ENCODE measurements around the gene DIDO1.

Gene DIDO1

DNA sequence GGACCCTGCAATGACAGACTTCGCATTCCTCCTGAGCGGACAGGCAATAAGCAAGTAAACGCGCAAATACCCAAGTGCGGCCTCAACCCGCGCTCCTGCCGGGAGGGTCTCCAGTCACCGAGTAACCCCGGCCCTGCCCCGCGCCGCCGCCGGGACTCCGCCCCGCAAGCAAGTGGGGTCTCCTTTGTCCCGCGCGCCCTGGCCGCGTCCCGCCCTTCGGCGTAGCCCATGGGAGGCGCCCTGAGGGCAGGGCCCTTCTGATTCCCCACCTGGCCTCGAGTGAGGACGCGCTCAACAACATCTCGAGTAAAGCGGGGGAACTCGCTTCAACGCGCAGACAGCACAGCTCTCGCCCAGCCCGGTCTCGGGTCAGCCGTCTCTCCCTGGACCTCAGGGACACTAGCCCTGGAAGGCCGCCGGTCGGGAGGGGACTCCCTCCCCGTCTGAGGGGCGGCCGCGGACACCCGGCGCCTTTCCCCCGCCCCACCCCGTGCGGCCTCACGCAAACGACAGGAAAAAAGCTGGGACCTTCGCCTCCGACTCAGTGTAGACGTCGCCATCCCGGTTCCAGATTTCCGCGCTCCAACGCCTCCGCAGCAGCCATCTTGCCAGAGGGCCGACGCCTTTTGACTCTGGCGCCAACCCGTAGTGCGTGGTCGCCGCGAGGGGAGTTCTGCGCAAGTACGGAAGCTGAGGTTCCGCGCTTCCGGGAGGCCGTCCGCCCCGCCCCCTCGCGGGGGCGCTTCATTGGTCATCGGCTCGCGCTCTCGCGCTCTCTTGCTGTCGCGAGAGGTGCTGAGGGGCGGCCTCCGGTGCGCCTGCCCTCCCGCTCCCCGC lies 11.2 kb upstream of the DIDO1 start:
- H4K20me1 ChIP-seq (ENCODE audit: insufficient read depth, low read length) = peaks cover 40% of the 10 kb centered on the region
- H3K27ac ChIP-seq (ENCODE audit: low read length) = peak overlapping the region; percentile 66
- TF ChIP-seq, protein P1, sequence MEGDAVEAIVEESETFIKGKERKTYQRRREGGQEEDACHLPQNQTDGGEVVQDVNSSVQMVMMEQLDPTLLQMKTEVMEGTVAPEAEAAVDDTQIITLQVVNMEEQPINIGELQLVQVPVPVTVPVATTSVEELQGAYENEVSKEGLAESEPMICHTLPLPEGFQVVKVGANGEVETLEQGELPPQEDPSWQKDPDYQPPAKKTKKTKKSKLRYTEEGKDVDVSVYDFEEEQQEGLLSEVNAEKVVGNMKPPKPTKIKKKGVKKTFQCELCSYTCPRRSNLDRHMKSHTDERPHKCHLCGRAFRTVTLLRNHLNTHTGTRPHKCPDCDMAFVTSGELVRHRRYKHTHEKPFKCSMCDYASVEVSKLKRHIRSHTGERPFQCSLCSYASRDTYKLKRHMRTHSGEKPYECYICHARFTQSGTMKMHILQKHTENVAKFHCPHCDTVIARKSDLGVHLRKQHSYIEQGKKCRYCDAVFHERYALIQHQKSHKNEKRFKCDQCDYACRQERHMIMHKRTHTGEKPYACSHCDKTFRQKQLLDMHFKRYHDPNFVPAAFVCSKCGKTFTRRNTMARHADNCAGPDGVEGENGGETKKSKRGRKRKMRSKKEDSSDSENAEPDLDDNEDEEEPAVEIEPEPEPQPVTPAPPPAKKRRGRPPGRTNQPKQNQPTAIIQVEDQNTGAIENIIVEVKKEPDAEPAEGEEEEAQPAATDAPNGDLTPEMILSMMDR (IDR thresholded peaks at IDR 0.05; ENCODE audit: low read depth, low read length) = no peak
- TF ChIP-seq EZH2phosphoT487 (IDR thresholded peaks at IDR 0.05; ENCODE audit: low read depth) = no peak
- peaks cover 32% of the 10 kb centered on the region for H3K36me3 ChIP-seq (replicated peaks; ENCODE audit: low read depth, low read length)
- H2AFZ ChIP-seq (ENCODE audit: low read depth, low read length) = peak overlapping the region; percentile 63
- H3K9ac ChIP-seq (ENCODE audit: low read length) = peak overlapping the region; percentile 95
- no peaks in the 10 kb centered on the region for H3K9me3 ChIP-seq (ENCODE audit: insufficient read depth, low read length)
- H3K27me3 ChIP-seq (ENCODE audit: low read depth, low read length) = no peaks in the 10 kb centered on the region
- peaks cover 97% of the 10 kb centered on the region for H3K79me2 ChIP-seq (ENCODE audit: low read length)
- peak overlapping the region; percentile 94 for H3K4me3 ChIP-seq (ENCODE audit: low read length)
- peaks cover 25% of the 10 kb centered on the region for H3K4me1 ChIP-seq (ENCODE audit: low read length)
- peak overlapping the region; percentile 98 for H3K4me2 ChIP-seq (ENCODE audit: low read length)

DNA sequence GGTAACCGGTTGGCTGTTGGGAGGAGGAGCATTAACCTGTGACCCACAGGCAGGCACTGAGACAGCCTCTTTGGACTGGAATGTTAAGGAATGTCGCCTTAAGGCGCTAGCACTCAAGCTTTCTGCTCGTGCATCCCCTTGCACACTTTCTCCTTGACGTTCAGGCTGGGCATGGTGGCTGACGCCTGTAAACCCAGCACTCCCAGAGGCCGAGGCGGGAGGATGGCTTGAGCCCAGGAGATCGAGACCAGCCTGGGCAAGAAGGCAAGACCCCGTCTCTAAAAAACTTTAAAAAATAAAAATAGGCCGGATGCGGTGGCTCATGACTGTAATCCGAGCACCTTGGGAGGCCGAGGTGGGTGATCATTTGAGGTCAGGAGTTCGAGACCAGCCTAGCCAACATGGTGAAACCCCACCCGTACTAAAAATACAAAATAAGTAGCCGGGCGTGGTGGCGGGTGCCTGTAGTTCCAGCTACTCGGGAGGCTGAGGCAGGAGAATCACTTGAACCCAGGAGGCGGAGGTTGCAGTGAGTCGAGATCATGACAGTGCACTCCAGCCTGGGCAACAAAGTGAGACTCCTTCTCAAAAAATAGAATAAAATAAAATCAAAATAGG lies 9.8 kb upstream of the DIDO1 start:
- Histone ChIP-seq H3K9ac (ENCODE audit: low read length) (no peak overlapping the region), H2AFZ (ENCODE audit: low read depth, low read length) (no peak overlapping the region), H4K20me1 (ENCODE audit: insufficient read depth, low read length) (peaks cover 53% of the 10 kb centered on the region), H3K4me2 (ENCODE audit: low read length) (peak overlapping the region; percentile 98), H3K36me3 (replicated peaks; ENCODE audit: low read depth, low read length) (peaks cover 32% of the 10 kb centered on the region), H3K27me3 (ENCODE audit: low read depth, low read length) (no peaks in the 10 kb centered on the region), H3K27ac (ENCODE audit: low read length) (no peak overlapping the region), H3K9me3 (ENCODE audit: insufficient read depth, low read length) (no peaks in the 10 kb centered on the region), H3K4me3 (ENCODE audit: low read length) (peak overlapping the region; percentile 91), H3K4me1 (ENCODE audit: low read length) (peaks cover 39% of the 10 kb centered on the region), H3K79me2 (ENCODE audit: low read length) (peaks cover 97% of the 10 kb centered on the region)
- TF ChIP-seq, protein P1 (IDR thresholded peaks at IDR 0.05; ENCODE audit: low read depth, low read length) = no peak

DNA sequence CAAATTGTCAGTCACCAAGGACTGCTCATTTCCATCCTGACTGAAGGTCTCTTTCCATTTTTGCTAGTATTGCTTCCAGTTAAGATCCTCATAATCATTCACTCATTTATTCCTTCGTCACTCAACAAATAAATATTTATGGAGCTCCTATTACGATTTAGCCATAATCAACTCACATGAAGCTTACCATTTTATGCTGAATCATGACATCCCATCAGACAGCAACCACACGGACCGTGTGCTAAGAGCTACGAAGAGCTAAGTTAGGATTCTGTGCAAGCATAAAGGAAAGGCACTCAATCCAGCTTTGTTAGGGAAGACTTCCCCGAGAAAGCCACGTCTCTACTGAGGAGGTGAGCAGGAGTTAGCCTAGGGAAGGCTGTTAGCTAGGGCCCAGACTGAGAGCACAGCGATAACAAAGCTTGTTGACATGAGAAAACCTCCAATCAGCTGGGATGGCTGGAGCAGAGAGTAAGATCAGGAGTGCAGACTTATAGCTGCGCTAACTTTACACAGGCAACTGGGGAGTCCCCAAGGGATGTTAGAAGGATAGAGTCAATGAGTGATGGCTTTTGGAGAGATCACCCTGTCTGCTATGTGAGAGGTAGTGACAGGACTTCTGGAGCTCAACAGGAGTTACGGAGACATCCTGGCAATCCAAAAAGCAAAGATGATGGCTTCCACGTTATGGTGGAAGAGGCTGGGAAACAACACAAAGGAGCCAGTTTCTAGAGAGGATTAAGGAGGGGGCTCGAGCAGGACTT lies 9.1 kb upstream of the DIDO1 start:
- TF ChIP-seq, protein P1 (IDR thresholded peaks at IDR 0.05; ENCODE audit: low read depth, low read length) = no peak
- TF ChIP-seq EZH2phosphoT487 (IDR thresholded peaks at IDR 0.05; ENCODE audit: low read depth) = no peak
- Histone ChIP-seq H2AFZ (ENCODE audit: low read depth, low read length) (no peak overlapping the region), H3K4me1 (ENCODE audit: low read length) (peaks cover 41% of the 10 kb centered on the region), H4K20me1 (ENCODE audit: insufficient read depth, low read length) (peaks cover 60% of the 10 kb centered on the region), H3K9ac (ENCODE audit: low read length) (no peak overlapping the region), H3K4me3 (ENCODE audit: low read length) (no peak overlapping the region), H3K9me3 (ENCODE audit: insufficient read depth, low read length) (no peaks in the 10 kb centered on the region), H3K79me2 (ENCODE audit: low read length) (peaks cover 97% of the 10 kb centered on the region), H3K27ac (ENCODE audit: low read length) (no peak overlapping the region), H3K27me3 (ENCODE audit: low read depth, low read length) (no peaks in the 10 kb centered on the region), H3K36me3 (replicated peaks; ENCODE audit: low read depth, low read length) (peaks cover 27% of the 10 kb centered on the region), H3K4me2 (ENCODE audit: low read length) (no peak overlapping the region)

DNA sequence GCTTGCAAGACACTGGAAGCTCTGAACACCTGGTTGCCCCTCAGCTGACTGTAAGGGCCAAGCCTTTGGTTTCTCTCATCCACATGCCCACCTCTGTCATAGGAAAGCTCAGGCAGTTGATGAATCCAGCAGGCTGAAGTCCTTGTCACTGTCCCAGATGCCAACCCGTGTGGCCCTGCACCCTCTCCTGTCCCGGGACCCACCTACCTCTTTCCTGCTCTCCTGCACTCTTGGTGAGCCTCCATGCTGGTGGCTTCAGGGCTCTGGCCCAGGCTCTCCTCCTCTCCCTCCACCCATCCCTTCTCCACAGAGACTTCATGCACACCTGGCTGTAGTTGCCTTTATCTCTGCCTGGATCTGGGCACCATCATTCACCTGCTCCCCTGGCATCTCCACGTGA lies 7.7 kb upstream of the DIDO1 start:
- Histone ChIP-seq H4K20me1 (ENCODE audit: insufficient read depth, low read length) (peaks cover 61% of the 10 kb centered on the region), H3K27me3 (ENCODE audit: low read depth, low read length) (no peaks in the 10 kb centered on the region), H3K79me2 (ENCODE audit: low read length) (peaks cover 97% of the 10 kb centered on the region), H3K9ac (ENCODE audit: low read length) (no peak overlapping the region), H3K4me1 (ENCODE audit: low read length) (peaks cover 33% of the 10 kb centered on the region), H3K36me3 (replicated peaks; ENCODE audit: low read depth, low read length) (peaks cover 27% of the 10 kb centered on the region), H3K27ac (ENCODE audit: low read length) (no peak overlapping the region), H2AFZ (ENCODE audit: low read depth, low read length) (no peak overlapping the region), H3K4me2 (ENCODE audit: low read length) (no peak overlapping the region), H3K4me3 (ENCODE audit: low read length) (no peak overlapping the region), H3K9me3 (ENCODE audit: insufficient read depth, low read length) (no peaks in the 10 kb centered on the region)
- no peak for TF ChIP-seq EZH2phosphoT487 (IDR thresholded peaks at IDR 0.05; ENCODE audit: low read depth)
- TF ChIP-seq, protein P1 (IDR thresholded peaks at IDR 0.05; ENCODE audit: low read depth, low read length) = no peak
